Measurements from ENCODE around the gene A4GALT. TPM values are rescaled to one million over a fixed set of nuclear protein-coding genes. Genes with fewer than 3 reads are reported as not detected.

The A4GALT gene
- total and polyA plus RNA-seq, 2 of the 13 experiments (the other 11 are each of a cell fraction or from before 2014, with no cell fraction given) = 0.09 to 1.1 TPM

DNA sequence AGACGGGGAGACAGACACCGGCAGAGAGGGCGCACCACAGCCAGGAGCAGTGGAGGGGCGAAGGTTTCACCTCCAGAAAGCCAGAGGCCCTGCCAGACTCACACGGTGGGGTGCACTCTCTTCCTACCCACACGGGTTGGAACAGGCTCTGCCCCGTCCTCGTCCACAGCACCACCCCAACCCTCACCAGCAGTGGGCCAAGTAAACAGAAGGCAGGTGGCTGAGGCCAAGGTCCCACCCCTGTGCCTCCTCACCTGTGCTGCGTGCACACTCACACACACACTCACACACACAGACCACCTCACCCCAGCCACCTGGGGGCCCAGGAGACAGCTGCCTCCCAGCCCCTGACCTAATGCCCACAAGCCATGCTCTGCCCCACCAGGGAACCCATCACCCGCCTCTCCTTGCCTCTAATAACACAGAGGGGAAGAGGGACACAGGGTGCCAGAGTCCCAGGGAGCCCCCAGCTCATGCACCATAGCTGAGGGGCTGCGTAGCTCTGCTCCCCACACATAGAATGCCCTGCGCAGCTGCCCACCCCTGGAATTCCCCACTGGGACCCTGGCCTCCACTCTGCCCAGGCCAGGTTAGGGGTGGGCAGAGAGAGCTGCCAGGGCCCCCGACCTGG, 74.6 kb downstream of the A4GALT start (continued):
- TF ChIP-seq, protein P1, sequence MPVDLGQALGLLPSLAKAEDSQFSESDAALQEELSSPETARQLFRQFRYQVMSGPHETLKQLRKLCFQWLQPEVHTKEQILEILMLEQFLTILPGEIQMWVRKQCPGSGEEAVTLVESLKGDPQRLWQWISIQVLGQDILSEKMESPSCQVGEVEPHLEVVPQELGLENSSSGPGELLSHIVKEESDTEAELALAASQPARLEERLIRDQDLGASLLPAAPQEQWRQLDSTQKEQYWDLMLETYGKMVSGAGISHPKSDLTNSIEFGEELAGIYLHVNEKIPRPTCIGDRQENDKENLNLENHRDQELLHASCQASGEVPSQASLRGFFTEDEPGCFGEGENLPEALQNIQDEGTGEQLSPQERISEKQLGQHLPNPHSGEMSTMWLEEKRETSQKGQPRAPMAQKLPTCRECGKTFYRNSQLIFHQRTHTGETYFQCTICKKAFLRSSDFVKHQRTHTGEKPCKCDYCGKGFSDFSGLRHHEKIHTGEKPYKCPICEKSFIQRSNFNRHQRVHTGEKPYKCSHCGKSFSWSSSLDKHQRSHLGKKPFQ (CRISPR knock-in tag; IDR thresholded peaks at IDR 0.05; ENCODE audit: insufficient replicate concordance) = peak; percentile 60
- TF ChIP-seq MEF2D (CRISPR knock-in tag; IDR thresholded peaks at IDR 0.05) (no peak; the same call in 1 of the 2 replicates), ZNF225 (CRISPR knock-in tag; IDR thresholded peaks at IDR 0.05) (no peak), CREB1 (IDR thresholded peaks at IDR 0.05) (no peak), CREB1 (CRISPR knock-in tag; IDR thresholded peaks at IDR 0.05) (no peak), RXRA (CRISPR knock-in tag; IDR thresholded peaks at IDR 0.05) (peak; percentile 22; the same call in 1 of the 2 replicates), ELF4 (CRISPR knock-in tag; IDR thresholded peaks at IDR 0.05; ENCODE audit: borderline replicate concordance) (no peak), GLMP (CRISPR knock-in tag; IDR thresholded peaks at IDR 0.05; ENCODE audit: borderline replicate concordance) (no peak), ZNF550 (CRISPR knock-in tag; IDR thresholded peaks at IDR 0.05; ENCODE audit: borderline replicate concordance) (no peak), ZFP37 (CRISPR knock-in tag; IDR thresholded peaks at IDR 0.05; ENCODE audit: borderline replicate concordance) (peak; percentile 59; the same call in 1 of the 2 replicates), ZNF7 (CRISPR knock-in tag; IDR thresholded peaks at IDR 0.05) (no peak), ZNF749 (CRISPR knock-in tag; IDR thresholded peaks at IDR 0.05; ENCODE audit: borderline replicate concordance) (no peak), ZNF691 (CRISPR knock-in tag; IDR thresholded peaks at IDR 0.05; ENCODE audit: borderline replicate concordance, low read depth) (no peak), TRIM22 (IDR thresholded peaks at IDR 0.05) (no peak), RAD51 (IDR thresholded peaks at IDR 0.05; ENCODE audit: borderline replicate concordance) (no peak), NPAS2 (CRISPR knock-in tag; IDR thresholded peaks at IDR 0.05; ENCODE audit: borderline replicate concordance) (no peak)
- TF ChIP-seq, protein P2, sequence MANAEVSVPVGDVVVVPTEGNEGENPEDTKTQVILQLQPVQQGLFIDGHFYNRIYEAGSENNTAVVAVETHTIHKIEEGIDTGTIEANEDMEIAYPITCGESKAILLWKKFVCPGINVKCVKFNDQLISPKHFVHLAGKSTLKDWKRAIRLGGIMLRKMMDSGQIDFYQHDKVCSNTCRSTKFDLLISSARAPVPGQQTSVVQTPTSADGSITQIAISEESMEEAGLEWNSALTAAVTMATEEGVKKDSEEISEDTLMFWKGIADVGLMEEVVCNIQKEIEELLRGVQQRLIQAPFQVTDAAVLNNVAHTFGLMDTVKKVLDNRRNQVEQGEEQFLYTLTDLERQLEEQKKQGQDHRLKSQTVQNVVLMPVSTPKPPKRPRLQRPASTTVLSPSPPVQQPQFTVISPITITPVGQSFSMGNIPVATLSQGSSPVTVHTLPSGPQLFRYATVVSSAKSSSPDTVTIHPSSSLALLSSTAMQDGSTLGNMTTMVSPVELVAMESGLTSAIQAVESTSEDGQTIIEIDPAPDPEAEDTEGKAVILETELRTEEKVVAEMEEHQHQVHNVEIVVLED (CRISPR knock-in tag; IDR thresholded peaks at IDR 0.05; ENCODE audit: borderline replicate concordance) = no peak
- TF ChIP-seq, protein P3, sequence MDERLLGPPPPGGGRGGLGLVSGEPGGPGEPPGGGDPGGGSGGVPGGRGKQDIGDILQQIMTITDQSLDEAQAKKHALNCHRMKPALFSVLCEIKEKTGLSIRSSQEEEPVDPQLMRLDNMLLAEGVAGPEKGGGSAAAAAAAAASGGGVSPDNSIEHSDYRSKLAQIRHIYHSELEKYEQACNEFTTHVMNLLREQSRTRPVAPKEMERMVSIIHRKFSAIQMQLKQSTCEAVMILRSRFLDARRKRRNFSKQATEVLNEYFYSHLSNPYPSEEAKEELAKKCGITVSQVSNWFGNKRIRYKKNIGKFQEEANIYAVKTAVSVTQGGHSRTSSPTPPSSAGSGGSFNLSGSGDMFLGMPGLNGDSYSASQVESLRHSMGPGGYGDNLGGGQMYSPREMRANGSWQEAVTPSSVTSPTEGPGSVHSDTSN (CRISPR knock-in tag; IDR thresholded peaks at IDR 0.05) = no peak
- TF ChIP-seq, protein P4, sequence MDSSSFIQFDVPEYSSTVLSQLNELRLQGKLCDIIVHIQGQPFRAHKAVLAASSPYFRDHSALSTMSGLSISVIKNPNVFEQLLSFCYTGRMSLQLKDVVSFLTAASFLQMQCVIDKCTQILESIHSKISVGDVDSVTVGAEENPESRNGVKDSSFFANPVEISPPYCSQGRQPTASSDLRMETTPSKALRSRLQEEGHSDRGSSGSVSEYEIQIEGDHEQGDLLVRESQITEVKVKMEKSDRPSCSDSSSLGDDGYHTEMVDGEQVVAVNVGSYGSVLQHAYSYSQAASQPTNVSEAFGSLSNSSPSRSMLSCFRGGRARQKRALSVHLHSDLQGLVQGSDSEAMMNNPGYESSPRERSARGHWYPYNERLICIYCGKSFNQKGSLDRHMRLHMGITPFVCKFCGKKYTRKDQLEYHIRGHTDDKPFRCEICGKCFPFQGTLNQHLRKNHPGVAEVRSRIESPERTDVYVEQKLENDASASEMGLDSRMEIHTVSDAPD (CRISPR knock-in tag; IDR thresholded peaks at IDR 0.05) = no peak
- TF ChIP-seq, protein P5, sequence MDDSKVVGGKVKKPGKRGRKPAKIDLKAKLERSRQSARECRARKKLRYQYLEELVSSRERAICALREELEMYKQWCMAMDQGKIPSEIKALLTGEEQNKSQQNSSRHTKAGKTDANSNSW (CRISPR knock-in tag; IDR thresholded peaks at IDR 0.05; ENCODE audit: borderline replicate concordance) = no peak

Measured in HepG2 (cell line).